Type B pancreatic cell (in vitro differentiated cells): ENCODE measurements around the gene CD47. TPM values are rescaled to one million over a fixed set of nuclear protein-coding genes. Genes with fewer than 3 reads are reported as not detected.

ENCODE experiments used
- DNase-seq: peaks from one replicate; pipeline ENCODE4 v3.0.0; 2021; ENCODE audit warnings: mixed read lengths; ENCODE audit not compliant: unreplicated experiment; ENCODE audit errors: extremely low spot score
- H3K27ac Mint-ChIP-seq: 2 replicates; pipeline ENCODE4 v1.8.0; 2021; ENCODE audit warnings: mild to moderate bottlenecking, mixed read lengths
- H3K27me3 Mint-ChIP-seq: 2 replicates; pipeline ENCODE4 v1.8.0; 2021; ENCODE audit warnings: mixed read lengths
- H3K36me3 Mint-ChIP-seq: 2 replicates; pipeline ENCODE4 v1.8.0; 2021; ENCODE audit warnings: mixed read lengths
- H3K4me1 Mint-ChIP-seq: one replicate; pipeline ENCODE4 v1.8.0; 2021; ENCODE audit warnings: mixed read lengths; ENCODE audit not compliant: unreplicated experiment
- H3K4me3 Mint-ChIP-seq: 2 replicates; pipeline ENCODE4 v1.8.0; 2021; ENCODE audit warnings: mild to moderate bottlenecking, mixed read lengths
- H3K9me3 Mint-ChIP-seq: 2 replicates; pipeline ENCODE4 v1.8.0; 2021; ENCODE audit warnings: mixed read lengths
- CTCF ChIP-seq: fragments of 200-600 bp; sonication (generic); conservative IDR thresholded peaks from 2 replicates; pipeline ENCODE4 v1.5.0; 2021; ENCODE audit warnings: antibody characterized with exemption, mild to moderate bottlenecking
- total RNA-seq: library from RNA; stranded (reverse); gene quantifications from 2 replicates; pipeline ENCODE4 v1.2.1, GENCODE V29; 2021; ENCODE audit warnings: low replicate concordance

CD47 gene
- total RNA-seq, 1 donor from 2014 or later, result 113 TPM

GRCh38 chr3:108122276-108122675 lies 31.4 kb upstream of the CD47 start:
- no peak overlapping the region for H3K4me3 Mint-ChIP-seq
- peaks cover 7% of the 10 kb centered on the region for H3K9me3 Mint-ChIP-seq
- H3K27me3 Mint-ChIP-seq, result no peaks in the 10 kb centered on the region
- H3K36me3 Mint-ChIP-seq, result no peaks in the 10 kb centered on the region
- no peak for TF ChIP-seq CTCF
- no peak overlapping the region for H3K27ac Mint-ChIP-seq
- no peak for DNase-seq
- H3K4me1 Mint-ChIP-seq, result peaks cover 29% of the 10 kb centered on the region

GRCh38 chr3:108119398-108120104 lies 28.7 kb upstream of the CD47 start:
- no peak overlapping the region for H3K4me3 Mint-ChIP-seq
- no peak for TF ChIP-seq CTCF

GRCh38 chr3:108118038-108118768 lies 27.4 kb upstream of the CD47 start:
- H3K9me3 Mint-ChIP-seq, result peaks cover 5% of the 10 kb centered on the region
- H3K27ac Mint-ChIP-seq, result no peak overlapping the region
- TF ChIP-seq CTCF, result no peak
- H3K36me3 Mint-ChIP-seq, result no peaks in the 10 kb centered on the region
- peaks cover 13% of the 10 kb centered on the region for H3K4me1 Mint-ChIP-seq
- no peak overlapping the region for H3K4me3 Mint-ChIP-seq
- DNase-seq, result no peak
- H3K27me3 Mint-ChIP-seq, result no peaks in the 10 kb centered on the region

More at GRCh38 chr3:108119398-108120104, 28.7 kb upstream of the CD47 start:
- peaks cover 7% of the 10 kb centered on the region for H3K9me3 Mint-ChIP-seq
- H3K36me3 Mint-ChIP-seq, result no peaks in the 10 kb centered on the region
- no peak for DNase-seq
- no peaks in the 10 kb centered on the region for H3K27me3 Mint-ChIP-seq
- peaks cover 17% of the 10 kb centered on the region for H3K4me1 Mint-ChIP-seq
- H3K27ac Mint-ChIP-seq, result no peak overlapping the region

GRCh38 chr3:108117241-108117775 lies 26.5 kb upstream of the CD47 start:
- TF ChIP-seq CTCF, result no peak

GRCh38 chr3:108114423-108115065 lies 23.7 kb upstream of the CD47 start:
- Mint-ChIP-seq H3K36me3 (no peaks in the 10 kb centered on the region), H3K4me1 (peaks cover 13% of the 10 kb centered on the region), H3K4me3 (peak overlapping the region; percentile 70), H3K27me3 (no peaks in the 10 kb centered on the region), H3K9me3 (no peaks in the 10 kb centered on the region), H3K27ac (peak overlapping the region; percentile 90)
- DNase-seq, result no peak
- no peak for TF ChIP-seq CTCF

More at GRCh38 chr3:108117241-108117775, 26.5 kb upstream of the CD47 start:
- Mint-ChIP-seq H3K4me3 (no peak overlapping the region), H3K4me1 (peaks cover 17% of the 10 kb centered on the region), H3K36me3 (no peaks in the 10 kb centered on the region), H3K9me3 (no peaks in the 10 kb centered on the region), H3K27me3 (no peaks in the 10 kb centered on the region), H3K27ac (no peak overlapping the region)
- no peak for DNase-seq
